Sciatic nerve (tissue), 2 donors: ENCODE data around the gene ITGA7. TPM values are rescaled to one million over a fixed set of nuclear protein-coding genes. Genes with fewer than 3 reads are reported as not detected.

Experiments
- ATAC-seq: fragments of 200-7000 bp; cut with Tn5 transposase; one replicate; pipeline ENCODE4 v1.9.1; 2020; ENCODE audit warnings: mild to moderate bottlenecking, moderate library complexity
- DNase-seq: peaks from one replicate; pipeline ENCODE4 v3.0.0-alpha.2; 2020; ENCODE audit warnings: low spot score
- intact Hi-C: fragments of 100-400 bp; cut with DNase I; formaldehyde crosslinking; loops from one replicate; pipeline ENCODE4 v1.14.2; 2022
- total RNA-seq: library from RNA; stranded (reverse); fragmentation: NEBNext Ultra II Directional; extraction: Animal tissue kit (Norgen Biotek cat#: 25700); gene quantifications from one replicate; pipeline ENCODE4 v1.2.1, GENCODE V29; 2021
- donor health status: DM: no; HTN: no; CAD: no.
- donor health status: DM: no; HTN: no; CAD: no.

Gene ITGA7
- total RNA-seq, 1 donor from 2014 or later, result 307 TPM

DNA sequence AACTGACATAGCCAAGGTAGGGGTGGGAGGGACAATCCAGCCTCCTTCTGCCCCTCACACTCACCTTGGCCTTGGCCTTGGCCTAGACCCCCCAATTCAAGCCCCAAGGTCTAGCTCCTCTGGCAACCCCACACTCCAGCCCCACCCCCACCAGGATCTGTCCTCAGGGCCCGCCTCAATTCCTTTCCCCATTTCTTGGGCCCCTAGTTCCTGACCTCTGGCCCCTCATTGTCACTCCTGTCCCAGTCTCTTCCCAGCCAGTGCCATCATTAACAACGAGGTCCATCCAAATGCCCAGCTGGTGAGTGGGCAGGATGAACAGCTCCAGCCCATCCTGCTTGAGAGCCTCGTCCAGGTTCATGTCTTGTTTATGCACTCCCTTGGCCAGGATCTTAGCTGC, 28.4 kb upstream of the ITGA7 start:
- no peak for DNase-seq
- no peak for ATAC-seq
- intact Hi-C loops, result no loop called here

DNA sequence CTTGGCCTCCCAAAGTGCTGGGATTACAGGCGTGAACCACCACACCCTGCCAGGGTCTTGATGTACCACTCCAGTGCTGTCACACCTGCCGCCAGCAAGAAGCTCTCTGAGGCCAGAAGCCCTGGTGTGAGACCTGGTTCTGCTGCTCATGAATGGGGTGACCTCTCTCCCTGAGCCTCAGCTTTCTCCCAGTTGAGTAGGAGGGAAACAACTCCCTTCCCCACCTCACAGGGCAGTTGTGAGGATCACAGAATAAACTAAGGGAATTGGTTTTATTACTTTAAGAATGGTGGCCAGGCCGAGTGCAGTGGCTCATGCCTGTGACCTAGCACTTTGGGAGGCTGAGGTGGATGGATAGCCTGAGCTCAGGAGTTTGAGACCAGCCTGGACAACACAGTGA, 26.9 kb upstream of the ITGA7 start:
- DNase-seq (no peak), ATAC-seq (no peak)
- intact Hi-C loops, result no loop called here

DNA sequence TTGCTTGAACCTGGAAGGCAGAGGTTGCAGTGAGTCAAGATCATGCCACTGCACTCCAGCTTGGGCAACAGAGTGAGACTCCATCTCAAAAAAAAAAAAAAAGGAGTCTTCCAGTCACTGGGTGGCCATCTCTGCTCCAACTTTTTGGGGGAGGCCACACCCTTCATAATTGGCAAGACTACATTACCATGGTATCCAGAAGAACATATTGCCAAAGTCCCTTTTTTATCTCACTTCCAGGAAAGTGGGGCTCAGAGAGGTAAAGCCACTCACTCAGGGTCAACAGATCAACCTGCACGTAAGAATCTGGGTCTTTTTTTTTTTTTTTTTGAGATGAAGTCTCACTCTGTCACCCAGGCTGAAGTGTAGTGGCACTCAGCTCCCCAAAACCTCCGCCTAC, 26.2 kb upstream of the ITGA7 start:
- DNase-seq, result no peak
- no peak for ATAC-seq
- intact Hi-C loops, result no loop called here

DNA sequence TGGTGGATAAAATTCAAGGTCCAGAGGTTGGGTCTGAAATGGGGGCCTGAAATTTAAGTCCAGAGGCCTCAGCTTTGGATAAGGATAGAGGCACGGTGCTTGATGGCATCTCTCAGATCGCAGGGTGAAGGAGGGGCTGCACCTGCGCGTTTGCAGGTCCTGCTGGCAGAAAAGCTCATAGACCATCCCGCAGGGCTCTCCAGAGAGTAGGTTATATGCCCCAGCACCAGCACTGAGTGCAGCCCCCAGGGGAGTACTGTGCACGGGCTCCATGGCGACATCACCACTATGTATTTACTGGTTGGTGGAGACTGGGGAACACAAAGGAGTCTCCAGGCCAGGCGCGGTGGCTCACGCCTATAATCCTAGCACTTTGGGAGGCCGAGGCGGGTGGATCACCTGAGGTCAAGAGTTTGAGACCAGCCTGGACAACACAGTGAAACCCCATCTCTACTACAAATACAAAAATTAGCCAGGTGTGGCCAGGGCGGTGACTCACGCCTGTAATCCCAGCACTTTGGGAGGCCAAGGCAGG, 25.4 kb upstream of the ITGA7 start:
- ATAC-seq (no peak), DNase-seq (no peak)
- intact Hi-C loops, result no loop called here

DNA sequence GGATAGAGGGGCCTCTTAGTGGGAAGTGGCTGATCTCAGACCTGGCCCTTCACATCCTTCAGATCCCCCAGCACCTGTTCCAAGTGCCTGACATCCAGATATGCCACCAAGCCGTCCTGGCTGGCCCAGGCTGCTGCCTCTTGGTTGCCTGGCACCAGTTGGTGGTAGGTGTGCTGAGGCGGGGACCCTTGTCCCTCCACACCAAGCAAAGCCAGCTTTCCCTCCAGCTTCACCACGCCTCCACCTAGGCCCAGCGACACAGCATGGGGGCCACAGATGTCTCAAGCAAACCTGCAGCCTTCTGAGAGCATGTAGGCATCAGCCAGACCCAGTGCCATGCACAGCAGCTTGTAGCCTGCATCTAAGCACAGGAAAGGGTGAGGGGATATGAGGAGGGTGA, 24.6 kb upstream of the ITGA7 start:
- ATAC-seq, result no peak
- intact Hi-C loops, result no loop called here
- DNase-seq, result no peak

DNA sequence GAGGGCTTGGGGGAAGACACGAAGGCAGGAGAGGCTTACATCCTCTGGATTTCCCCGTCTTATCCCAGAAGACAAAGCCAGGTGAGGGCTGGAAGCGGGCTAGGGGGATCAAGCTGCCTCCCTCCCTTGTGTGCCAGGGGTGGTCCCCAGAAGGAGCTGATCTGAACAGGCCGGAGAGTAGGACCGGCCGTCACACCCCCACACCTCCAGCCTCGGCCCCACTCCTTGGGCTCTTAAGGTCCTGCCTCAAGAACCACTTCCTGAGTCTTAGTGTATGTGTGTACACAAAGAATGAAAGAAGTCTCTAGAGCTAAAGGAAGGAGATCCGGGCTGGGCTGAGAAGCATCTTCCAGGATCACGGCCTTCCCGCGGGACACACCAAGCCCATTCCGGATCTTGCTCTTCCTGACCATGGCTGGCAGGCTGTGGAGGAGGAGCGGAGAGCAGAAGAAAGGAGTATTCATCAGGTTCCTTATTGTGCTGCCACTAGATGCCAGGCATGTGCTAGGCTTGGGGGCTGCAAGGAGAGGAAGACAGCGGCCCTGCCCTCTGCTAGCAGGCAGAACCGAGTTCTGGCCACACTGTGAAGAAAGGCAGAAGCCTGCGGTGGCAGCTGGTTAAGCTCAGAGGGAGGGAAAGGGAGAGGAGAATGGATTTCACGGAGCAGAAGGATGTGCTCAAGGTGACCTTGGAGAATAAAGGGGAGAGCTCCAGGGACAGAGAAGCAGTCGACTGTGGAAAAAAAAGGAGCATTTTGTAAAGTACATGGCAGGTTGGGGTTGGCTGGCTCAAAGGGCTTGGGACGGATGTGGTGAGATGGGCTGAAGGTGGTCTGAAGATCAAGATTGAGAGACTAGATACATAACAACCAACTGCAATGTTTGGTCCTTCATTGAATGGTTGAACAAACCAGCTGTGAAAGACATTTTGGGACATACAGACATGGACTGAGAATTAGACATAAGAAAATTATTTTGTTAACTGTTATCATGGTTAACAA, 22.4 kb upstream of the ITGA7 start:
- DNase-seq, result peak; percentile 81
- peak; percentile 47 for ATAC-seq
- intact Hi-C loops, result loop anchor here (10.0 kb wide), 1 partner anchor 55 kb away; no protein-coding TSS in a partner anchor

DNA sequence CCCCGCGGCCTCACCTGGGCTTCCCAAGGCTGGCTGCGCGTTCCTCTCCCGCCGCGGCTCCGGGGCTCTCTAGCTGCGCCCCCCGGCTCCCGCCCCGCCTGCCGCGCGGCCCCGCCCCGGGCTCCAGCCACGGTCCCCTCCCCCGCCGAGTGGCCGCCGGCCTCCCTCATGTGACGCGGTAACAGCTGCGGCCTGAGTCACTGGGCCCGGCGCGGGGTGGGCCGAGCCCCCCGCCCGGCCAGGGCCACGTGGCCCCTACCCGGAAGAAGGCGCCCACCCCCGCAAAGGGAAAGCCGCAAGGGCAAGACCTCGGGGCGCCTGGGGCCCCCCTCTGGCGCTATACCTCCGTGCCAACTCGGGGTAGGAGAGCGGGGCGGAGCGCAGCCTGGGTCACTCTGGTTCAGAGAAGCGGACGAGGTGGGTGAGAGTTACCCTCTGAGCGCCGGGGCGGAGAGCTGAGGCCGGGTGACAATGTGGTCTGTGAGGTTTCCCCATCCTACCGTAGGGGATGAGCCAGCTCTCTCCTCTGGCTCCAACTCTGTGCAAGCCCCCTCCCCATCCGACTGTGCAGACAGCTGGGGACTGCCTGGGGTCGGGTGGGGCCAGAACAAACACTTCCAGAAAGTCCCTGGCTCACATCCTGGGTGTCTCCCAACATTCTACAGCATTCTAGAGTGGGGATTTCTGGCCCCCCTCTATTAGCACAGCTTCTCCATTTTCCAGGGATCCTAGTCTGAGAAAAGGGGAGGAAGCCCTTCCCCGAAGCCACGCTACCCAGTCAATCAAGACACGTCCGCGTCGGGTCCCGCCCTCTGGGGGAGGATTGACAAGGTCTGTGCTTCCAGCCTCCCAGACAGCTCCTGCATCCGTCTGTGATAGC, 21.5 kb upstream of the ITGA7 start, which contains the start of gene CD63:
TSS of gene CD63 (minus strand) at position 71 of the 880 bp plus-strand sequence. CDS start 668 bp downstream, outside the sequence.
- intact Hi-C loops, result loop anchor here (10.0 kb wide), 1 partner anchor 54 kb away; no protein-coding TSS in a partner anchor
- DNase-seq, result peak; percentile 96
- peak; percentile 90 for ATAC-seq

DNA sequence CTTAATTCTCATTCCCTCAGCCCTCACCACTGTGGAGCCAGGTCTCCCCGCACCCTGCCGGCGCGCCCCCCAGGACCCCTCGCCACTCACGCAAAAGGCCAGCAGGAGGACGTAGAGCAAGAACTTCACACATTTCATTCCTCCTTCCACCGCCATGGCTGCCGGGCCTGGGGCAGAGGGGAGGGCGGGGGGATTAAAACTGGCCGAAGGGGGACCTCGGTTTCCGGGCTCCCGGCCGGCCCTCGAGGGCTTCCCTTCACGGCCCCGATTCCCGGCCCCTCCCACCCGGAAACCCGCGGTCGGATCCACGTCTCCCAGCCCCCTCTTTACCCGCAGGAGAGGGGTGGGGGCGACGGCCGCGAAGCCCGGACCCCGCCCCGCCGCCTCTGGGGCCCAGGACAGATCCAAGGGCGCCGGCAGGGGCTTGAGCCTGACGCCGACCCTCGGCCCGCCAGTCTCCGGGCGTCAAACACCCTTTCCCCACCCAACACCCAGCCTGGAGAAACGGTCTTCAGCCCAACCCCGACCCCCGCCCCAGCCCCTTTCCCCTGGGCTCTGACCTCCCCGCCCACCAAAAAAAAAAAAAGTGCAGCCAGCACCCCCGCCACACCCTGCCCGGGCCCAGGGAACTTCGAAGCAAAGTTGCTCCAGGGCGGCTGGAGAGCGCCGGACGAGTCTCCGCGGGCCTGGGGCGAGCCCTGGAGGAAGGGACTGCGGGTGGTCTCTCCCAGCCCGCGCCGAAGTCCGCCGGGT, 20.7 kb upstream of the ITGA7 start:
- peak; percentile 92 for DNase-seq
- ATAC-seq, result peak; percentile 59
- intact Hi-C loops, result loop anchor here (10.0 kb wide), 1 partner anchor 54 kb away; no protein-coding TSS in a partner anchor

DNA sequence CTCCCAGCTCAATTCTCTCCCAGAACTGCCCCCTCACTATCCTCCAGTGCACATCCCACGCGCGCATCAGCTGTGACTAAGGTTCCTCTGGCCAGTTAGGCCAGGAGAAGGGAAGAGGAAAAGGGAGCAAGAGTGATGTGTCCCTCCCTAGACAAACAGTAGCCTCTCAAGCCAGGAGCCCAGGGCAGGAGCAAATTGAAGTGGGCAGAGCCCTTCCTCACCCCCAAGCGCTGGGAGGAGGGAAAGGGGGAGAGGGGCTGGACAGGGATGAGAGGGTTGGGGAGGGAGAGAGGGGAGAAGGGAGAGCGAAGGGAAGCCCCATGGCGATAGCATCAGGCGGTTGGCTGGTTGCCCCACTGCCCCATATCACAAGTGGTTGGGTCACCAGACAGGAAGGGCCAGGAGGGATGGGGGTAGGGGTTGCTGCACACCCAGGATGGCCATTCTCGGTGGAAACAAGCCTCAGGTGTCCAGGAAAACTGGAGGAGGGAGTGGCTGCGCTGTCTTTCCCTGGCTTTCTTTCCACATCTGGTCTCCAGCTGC, 20.0 kb upstream of the ITGA7 start:
- peak; percentile 86 for DNase-seq
- peak; percentile 2 for ATAC-seq

DNA sequence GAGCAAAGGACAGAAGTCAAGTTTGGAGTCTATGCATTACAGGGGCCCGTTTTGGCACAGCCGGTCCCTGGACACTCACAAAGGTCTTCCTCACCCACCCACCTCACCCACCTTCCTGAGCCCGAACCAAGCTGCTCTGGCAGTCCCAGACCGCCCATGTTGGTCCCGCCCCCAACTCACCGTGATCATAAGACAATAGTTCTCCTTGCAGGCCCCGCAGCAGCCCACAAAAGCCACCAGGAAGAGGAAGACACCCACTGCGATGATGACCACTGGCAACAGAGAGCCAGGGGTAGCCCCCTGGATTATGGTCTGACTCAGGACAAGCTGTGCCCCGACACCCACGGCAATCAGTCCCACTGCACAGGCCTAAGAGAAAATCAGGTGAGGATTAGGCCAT, 19.3 kb upstream of the ITGA7 start:
- DNase-seq (no peak), ATAC-seq (no peak)
- intact Hi-C loops, result loop anchor here (10.0 kb wide), 1 partner anchor 52 kb away; no protein-coding TSS in a partner anchor

More for the DNA sequence above, 20.0 kb upstream of the ITGA7 start:
- intact Hi-C loops, result loop anchor here (10.0 kb wide), 1 partner anchor 53 kb away; no protein-coding TSS in a partner anchor

DNA sequence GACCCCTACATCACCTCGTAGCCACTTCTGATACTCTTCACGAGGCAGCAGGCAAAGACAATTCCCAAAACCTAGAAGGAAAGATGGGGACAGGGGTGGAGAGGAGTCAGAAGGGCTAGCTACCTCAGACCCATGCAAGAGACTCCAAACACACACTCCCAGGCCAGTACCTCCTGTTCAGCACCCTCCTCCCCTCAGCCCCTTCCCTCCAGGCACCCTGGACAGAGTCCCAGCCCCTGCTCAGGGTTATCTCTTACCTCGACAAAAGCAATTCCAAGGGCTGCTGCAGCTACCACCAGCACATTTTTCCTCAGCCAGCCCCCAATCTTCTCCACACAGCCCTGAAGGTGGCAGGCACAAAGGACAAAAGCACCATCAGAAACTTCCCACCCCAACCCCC, 17.9 kb upstream of the ITGA7 start:
- ATAC-seq (no peak), DNase-seq (no peak)
- intact Hi-C loops, result loop anchor here (10.0 kb wide), 1 partner anchor 51 kb away; no protein-coding TSS in a partner anchor

DNA sequence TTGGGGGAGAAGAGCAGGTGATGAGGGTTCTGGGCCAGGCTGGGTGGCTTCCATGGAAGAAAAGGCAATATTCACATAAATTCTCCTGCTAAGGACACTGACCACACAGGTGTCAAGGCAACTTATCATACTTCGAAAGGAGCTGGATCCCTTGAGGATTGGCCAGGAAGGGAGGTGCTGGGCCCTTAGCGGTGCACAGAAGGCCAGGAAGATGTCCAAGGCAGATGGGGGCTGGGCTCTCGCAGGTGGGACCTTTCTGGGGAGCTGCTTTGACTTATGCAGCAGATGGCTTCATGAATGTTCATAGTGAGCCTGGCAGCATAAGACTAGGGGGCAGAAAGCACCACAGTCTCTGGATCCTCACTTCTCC, 17.2 kb upstream of the ITGA7 start:
- intact Hi-C loops, result loop anchor here (10.0 kb wide), 1 partner anchor 50 kb away; no protein-coding TSS in a partner anchor
- DNase-seq (no peak), ATAC-seq (no peak)

DNA sequence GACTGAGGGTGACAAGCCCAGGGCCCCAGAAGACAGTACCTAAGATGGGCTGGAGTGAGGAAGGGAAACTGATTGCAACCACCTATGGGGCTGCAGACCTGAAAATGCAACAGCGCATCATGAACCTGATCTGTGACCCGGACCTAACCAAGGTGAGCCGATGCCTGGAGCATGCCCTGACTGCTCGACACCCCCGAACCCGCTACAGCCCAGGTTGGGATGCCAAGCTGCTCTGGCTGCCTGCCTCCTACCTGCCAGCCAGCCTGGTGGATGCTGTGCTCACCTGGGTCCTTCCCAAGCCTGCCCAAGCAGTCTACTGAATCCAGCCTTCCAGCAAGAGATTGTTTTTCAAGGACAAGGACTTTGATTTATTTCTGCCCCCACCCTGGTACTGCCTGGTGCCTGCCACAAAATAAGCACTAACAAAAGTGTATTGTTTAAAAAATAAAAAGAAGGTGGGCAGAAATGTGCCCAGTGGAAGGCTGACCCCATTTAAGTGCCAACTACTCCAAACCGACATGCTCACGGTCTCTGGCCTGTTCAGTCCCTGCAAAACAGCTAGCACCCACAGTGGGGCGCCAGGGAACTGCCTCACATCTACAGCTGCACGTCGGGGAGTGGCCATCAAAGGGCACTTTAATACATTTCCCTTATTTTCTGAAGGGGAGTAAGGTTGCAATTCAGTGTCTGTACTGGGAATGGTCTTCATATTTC, 16.7 kb upstream of the ITGA7 start:
- intact Hi-C loops, result loop anchor here (10.0 kb wide), 1 partner anchor 50 kb away; no protein-coding TSS in a partner anchor
- peak; percentile 83 for DNase-seq
- ATAC-seq, result no peak

DNA sequence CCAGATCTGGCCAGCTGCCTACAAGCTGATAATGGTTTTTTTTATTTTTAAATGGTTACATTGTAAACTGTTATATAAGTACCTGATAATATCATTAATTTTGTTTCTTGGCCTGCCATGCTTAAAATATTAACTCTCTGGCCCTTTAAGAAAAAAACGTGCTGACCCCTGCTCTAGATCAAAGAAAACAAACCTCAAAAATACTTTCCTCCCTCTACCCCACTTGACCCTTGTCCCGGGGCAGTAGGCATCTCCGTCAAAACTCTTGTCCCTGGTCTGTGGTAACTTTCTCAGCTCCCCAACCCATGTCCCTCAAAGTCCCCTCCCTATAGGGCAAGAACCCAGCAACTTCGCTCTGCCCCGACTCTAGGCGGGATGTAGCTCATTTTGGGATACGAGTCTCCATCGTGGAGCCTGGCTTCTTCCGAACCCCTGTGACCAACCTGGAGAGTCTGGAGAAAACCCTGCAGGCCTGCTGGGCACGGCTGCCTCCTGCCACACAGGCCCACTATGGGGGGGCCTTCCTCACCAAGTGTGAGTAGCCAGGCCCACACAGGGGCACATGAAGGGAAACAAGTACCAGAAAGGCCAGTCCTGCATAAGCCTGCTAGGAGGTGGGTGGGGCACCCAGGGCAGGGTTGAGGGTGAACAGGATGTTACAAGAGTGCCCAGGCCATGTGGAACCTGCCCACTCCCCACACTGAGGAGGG, 16.0 kb upstream of the ITGA7 start:
- no peak for ATAC-seq
- intact Hi-C loops, result loop anchor here (10.0 kb wide), 1 partner anchor 49 kb away; no protein-coding TSS in a partner anchor
- DNase-seq, result no peak

DNA sequence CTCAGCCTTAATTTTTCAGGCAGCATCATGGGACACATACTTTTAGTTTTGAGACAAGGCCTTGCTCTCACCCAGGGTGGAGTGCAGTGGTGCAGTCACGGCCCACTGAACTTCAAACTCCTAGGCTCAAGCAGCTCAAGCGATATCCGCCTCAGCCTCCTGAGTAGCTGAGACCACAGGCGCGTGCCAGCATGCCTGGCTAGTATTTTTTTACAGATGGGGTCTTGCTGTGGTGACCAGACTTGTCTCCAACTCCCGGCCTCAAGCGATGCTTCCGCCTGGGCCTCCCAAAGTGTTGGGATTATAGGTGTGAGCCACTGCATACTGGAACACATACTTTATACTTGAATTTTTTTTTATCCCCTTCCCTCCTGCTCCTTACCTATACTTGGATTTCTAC, 15.2 kb upstream of the ITGA7 start:
- ATAC-seq (no peak), DNase-seq (no peak)
- intact Hi-C loops, result loop anchor here (10.0 kb wide), 1 partner anchor 48 kb away; no protein-coding TSS in a partner anchor

DNA sequence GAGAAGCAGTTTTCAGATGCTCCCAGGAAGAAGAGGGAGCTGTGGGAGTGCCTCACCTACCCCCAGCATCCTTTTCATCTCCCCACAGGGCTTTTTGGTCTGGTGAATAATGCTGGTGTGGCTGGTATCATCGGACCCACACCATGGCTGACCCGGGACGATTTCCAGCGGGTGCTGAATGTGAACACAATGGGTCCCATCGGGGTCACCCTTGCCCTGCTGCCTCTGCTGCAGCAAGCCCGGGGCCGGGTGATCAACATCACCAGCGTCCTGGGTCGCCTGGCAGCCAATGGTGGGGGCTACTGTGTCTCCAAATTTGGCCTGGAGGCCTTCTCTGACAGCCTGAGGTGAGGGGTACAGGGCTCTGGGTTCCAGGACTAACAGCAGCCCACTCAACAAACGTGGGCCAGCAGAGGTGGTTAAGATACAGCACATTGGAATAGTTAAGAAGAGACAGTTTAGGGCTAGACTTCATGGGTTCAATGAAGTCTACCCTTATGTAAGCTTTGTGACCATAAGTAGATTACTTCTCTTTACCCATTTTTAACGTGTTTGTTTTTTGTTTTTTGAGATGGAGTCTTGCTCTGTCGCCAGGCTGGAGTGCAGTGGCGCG, 14.0 kb upstream of the ITGA7 start:
- intact Hi-C loops, result loop anchor here (10.0 kb wide), 1 partner anchor 47 kb away; no protein-coding TSS in a partner anchor
- ATAC-seq (no peak), DNase-seq (no peak)
